HCT116 (cell line): Measurements from ENCODE around the gene NRXN2. TPM values are rescaled to one million over a fixed set of nuclear protein-coding genes. Genes with fewer than 3 reads are reported as not detected.

Experiments
- ATAC-seq: fragments of 200-7000 bp; cut with Tn5 transposase; 2 replicates; pipeline ENCODE4 v1.9.1; 2020; ENCODE audit warnings: mild to moderate bottlenecking, moderate library complexity
- BruUV-seq: library from RNA; stranded (reverse); fragments of 400-500 nt; replicated peaks from 2 replicates; lab custom pipeline; 2021; lab: Mats Ljungman, UMichigan
- CTCF ChIA-PET: fragments of 300-600 bp; sonication (Branson Sonifier 250); formaldehyde crosslinking; loops from one replicate; lab custom pipeline; 2021; ENCODE audit warnings: antibody characterized with exemption; lab: Charles Lee
- POLR2A ChIA-PET: fragments of 300-600, 350-600 bp; sonication (Branson Sonifier 250); formaldehyde crosslinking; loops from one replicate; lab custom pipeline; 2021; ENCODE audit warnings: antibody characterized with exemption; lab: Charles Lee
- RAD21 ChIA-PET, 2 experiments: fragments of 300-600 bp; sonication (Branson Sonifier 250); formaldehyde crosslinking; loops; one replicate each; lab custom pipeline; 2023; ENCODE audit warnings: low total read pairs in 2 of 2; ENCODE audit not compliant: uncharacterized antibody in 2 of 2, unreplicated experiment in 2 of 2, low non-redundant PET in 1 of 2; lab: Charles Lee
- DNase-seq: peaks from one replicate; pipeline ENCODE4 v3.0.0-alpha.2; 2010; ENCODE audit warnings: low read depth, low spot score
- H2AFZ ChIP-seq: fragments of 200-600 bp; shearing (Covaris generic), sonication (generic); 2 replicates; pipeline ENCODE4 v1.6.1; 2017; ENCODE audit warnings: low read depth, mixed run types, mixed read lengths, antibody characterized with exemption, low read length; ENCODE audit not compliant: poor library complexity, severe bottlenecking
- H3K27ac ChIP-seq: 2 replicates; pipeline ENCODE4 v1.5.1; 2012; ENCODE audit warnings: low read depth, low read length
- H3K27me3 ChIP-seq: fragments of 200-600 bp; sonication (generic); 2 replicates; pipeline ENCODE4 v1.6.1; 2016; ENCODE audit warnings: mixed run types, low read length, mixed read lengths; ENCODE audit not compliant: insufficient read depth
- H3K36me3 ChIP-seq, 2 experiments: fragments of 200-500 bp in 1 of 2; fragments of 200-600 bp in 1 of 2; sonication (Bioruptor generic) in 1 of 2; sonication (generic) in 1 of 2; 2 replicates each; pipeline versions ENCODE4 v1.5.1 to v1.6.1; 2014 to 2016; ENCODE audit warnings: low read length in 2 of 2, inconsistent platforms in 1 of 2, mixed read lengths in 1 of 2, mixed run types in 1 of 2; ENCODE audit not compliant: insufficient read depth in 2 of 2, control insufficient read depth in 1 of 2
- H3K4me1 ChIP-seq, 2 experiments: fragments of 200-600 bp in 1 of 2; sonication (generic) in 1 of 2; 2 replicates each; pipeline versions ENCODE4 v1.5.1 to v1.6.1; 2012 to 2017; ENCODE audit warnings: low read length in 2 of 2, inconsistent platforms in 1 of 2, mild to moderate bottlenecking in 1 of 2, mixed read lengths in 1 of 2, mixed run types in 1 of 2, moderate library complexity in 1 of 2; ENCODE audit not compliant: insufficient read depth in 2 of 2, control insufficient read depth in 1 of 2
- H3K4me2 ChIP-seq: fragments of 200-600 bp; sonication (generic); 2 replicates; pipeline ENCODE4 v1.6.1; 2017; ENCODE audit warnings: mixed run types, low read length, mixed read lengths
- H3K4me3 ChIP-seq, 2 experiments: fragments of 200-600 bp in 1 of 2; sonication (generic) in 1 of 2; replicated peaks in 1 of 2; 2 replicates each; pipeline ENCODE4 v1.5.1; 2011 to 2016; ENCODE audit warnings: low read length in 2 of 2, control low read depth in 1 of 2, low read depth in 1 of 2, mild to moderate bottlenecking in 1 of 2, mixed read lengths in 1 of 2, mixed run types in 1 of 2
- H3K79me2 ChIP-seq: fragments of 200-600 bp; sonication (generic); 2 replicates; pipeline ENCODE4 v1.6.1; 2017; ENCODE audit warnings: mild to moderate bottlenecking, mixed run types, low read length, moderate library complexity, mixed read lengths; ENCODE audit not compliant: insufficient read depth
- H3K9ac ChIP-seq: fragments of 200-600 bp; sonication (generic); 2 replicates; pipeline ENCODE4 v1.6.1; 2016; ENCODE audit warnings: low read length, mixed read lengths
- H3K9me2 ChIP-seq: fragments of 200-600 bp; sonication (generic), shearing (Covaris generic); 2 replicates; pipeline ENCODE4 v1.6.1; 2017; ENCODE audit warnings: mixed run types, mild to moderate bottlenecking, moderate library complexity; ENCODE audit not compliant: insufficient read depth
- H3K9me3 ChIP-seq, 2 experiments: fragments of 200-500 bp in 1 of 2; fragments of 200-600 bp in 1 of 2; sonication (Bioruptor generic) in 1 of 2; sonication (generic) in 1 of 2; 2 replicates each; pipeline ENCODE4 v1.6.1; 2014 to 2017; ENCODE audit warnings: low read length in 2 of 2, mixed read lengths in 2 of 2, inconsistent platforms in 1 of 2, low read depth in 1 of 2, mild to moderate bottlenecking in 1 of 2, mixed run types in 1 of 2, moderate library complexity in 1 of 2; ENCODE audit not compliant: control insufficient read depth in 1 of 2, insufficient read depth in 1 of 2
- H4K20me1 ChIP-seq: fragments of 200-600 bp; sonication (generic), shearing (Covaris generic); 2 replicates; pipeline ENCODE4 v1.6.1; 2017; ENCODE audit warnings: mixed run types, mild to moderate bottlenecking, moderate library complexity; ENCODE audit not compliant: insufficient read depth
- CEBPB ChIP-seq: IDR thresholded peaks from 2 replicates; pipeline ENCODE4 v1.6.1; 2012; ENCODE audit warnings: low read depth
- EGR1 ChIP-seq: IDR thresholded peaks from 2 replicates; pipeline ENCODE4 v1.6.1; 2012; ENCODE audit warnings: low read depth
- FOSL1 ChIP-seq: IDR thresholded peaks from 2 replicates; pipeline ENCODE4 v1.6.1; 2012; ENCODE audit warnings: low read depth
- JUND ChIP-seq: IDR thresholded peaks from 2 replicates; pipeline ENCODE4 v1.6.1; 2012
- SIN3A ChIP-seq: IDR thresholded peaks from 2 replicates; pipeline ENCODE4 v1.6.1; 2012; ENCODE audit warnings: low read depth
- YY1 ChIP-seq: IDR thresholded peaks from 2 replicates; pipeline ENCODE4 v1.6.1; 2011; ENCODE audit warnings: low read length, low read depth, moderate library complexity, mild to moderate bottlenecking; ENCODE audit not compliant: insufficient replicate concordance; ENCODE audit errors: extremely low read depth
- intact Hi-C: fragments of 100-400 bp; cut with micrococcal nuclease; formaldehyde crosslinking; loops from 2 replicates; pipeline ENCODE4 v1.10.0; 2022
- total RNA-seq: library from RNA; stranded (reverse); gene quantifications from one replicate; pipeline ENCODE4 v1.2.1, GENCODE V29; 2021; ENCODE audit not compliant: unreplicated experiment
- TF ChIP-seq, protein P1 (sequence below): IDR thresholded peaks from 2 replicates; pipeline ENCODE4 v1.6.1; 2012
- TF ChIP-seq, protein P2 (sequence below), 3 experiments: fragments of 200-600 bp in 1 of 3; sonication (generic) in 1 of 3; IDR thresholded peaks in 2 of 3; conservative IDR thresholded peaks in 1 of 3; 2 replicates each; pipeline ENCODE4 v1.5.1; 2012 to 2017; ENCODE audit warnings: low read depth in 2 of 3, low read length in 2 of 3, antibody characterized with exemption in 1 of 3, borderline replicate concordance in 1 of 3, control low read depth in 1 of 3, mild to moderate bottlenecking in 1 of 3, mixed read lengths in 1 of 3, mixed run types in 1 of 3, moderate library complexity in 1 of 3; ENCODE audit not compliant: insufficient read depth in 1 of 3

Gene NRXN2
- total RNA-seq, 1 experiment from 2014 or later: 1.5 TPM

DNA sequence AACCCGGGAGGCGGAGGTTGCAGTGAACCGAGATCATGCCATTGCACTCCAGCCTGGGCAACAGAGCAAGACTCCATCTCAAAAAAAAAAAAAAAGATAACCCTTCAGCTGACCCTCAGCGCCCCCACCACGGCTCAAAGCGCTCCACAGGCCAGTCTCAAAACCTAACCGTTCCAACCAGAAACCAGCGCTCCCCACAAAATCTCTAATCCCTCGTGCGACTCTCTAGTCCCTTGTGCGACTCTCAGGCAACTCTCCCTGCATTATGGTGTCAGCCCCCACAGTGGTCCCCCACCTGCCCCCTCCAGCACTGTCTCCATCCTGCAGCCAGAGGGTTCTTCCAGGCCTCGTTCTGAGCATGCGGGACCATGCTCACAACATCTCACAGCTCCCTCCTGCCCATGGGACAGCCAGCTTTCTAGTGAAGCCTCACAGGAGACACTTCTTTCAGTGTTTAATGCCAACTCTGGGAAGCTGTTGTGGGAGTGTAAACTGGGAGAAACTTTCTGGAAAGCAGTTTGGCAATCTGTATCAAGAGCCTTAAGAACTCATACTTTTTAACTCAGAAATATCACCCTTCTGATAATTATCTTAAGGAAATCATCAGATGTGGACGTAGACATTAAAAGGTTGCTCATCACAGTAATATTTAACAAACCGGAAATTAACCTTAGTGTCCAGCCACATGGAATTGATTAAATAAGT lies 25.1 kb upstream of the NRXN2 start:
- ATAC-seq (no peak), DNase-seq (no peak)
- no peak overlapping the region for H2AFZ ChIP-seq
- H3K9ac ChIP-seq: no peak overlapping the region
- no peaks in the 10 kb centered on the region for H3K9me3 ChIP-seq
- H3K9me2 ChIP-seq: no peaks in the 10 kb centered on the region
- peaks cover 6 to 12% of the 10 kb centered on the region in 2 experiments; a peak in 3 of 4 replicates for H3K4me1 ChIP-seq
- no TSS peak for BruUV-seq
- no peaks in the 10 kb centered on the region for H4K20me1 ChIP-seq
- ChIA-PET RAD21 (no interaction called here), CTCF (no interaction called here), POLR2A (interaction anchor here (1.0 kb wide), 1 partner anchor 31 kb away, joined by 3 read pairs; the partner anchor contains the start of gene SF1)
- no peaks in the 10 kb centered on the region for H3K27me3 ChIP-seq
- no peaks in the 10 kb centered on the region for H3K79me2 ChIP-seq
- no peaks in the 10 kb centered on the region for H3K36me3 ChIP-seq
- H3K4me3 ChIP-seq: no peak overlapping the region
- H3K27ac ChIP-seq: no peak overlapping the region
- intact Hi-C loops: no loop called here
- no peak overlapping the region for H3K4me2 ChIP-seq
- TF ChIP-seq SIN3A: no peak
- no peak for TF ChIP-seq YY1
- no peak for TF ChIP-seq EGR1
- no peak for TF ChIP-seq FOSL1
- TF ChIP-seq CEBPB: no peak
- TF ChIP-seq, protein P1, sequence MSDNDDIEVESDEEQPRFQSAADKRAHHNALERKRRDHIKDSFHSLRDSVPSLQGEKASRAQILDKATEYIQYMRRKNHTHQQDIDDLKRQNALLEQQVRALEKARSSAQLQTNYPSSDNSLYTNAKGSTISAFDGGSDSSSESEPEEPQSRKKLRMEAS: no peak
- TF ChIP-seq JUND: no peak
- TF ChIP-seq, protein P2, sequence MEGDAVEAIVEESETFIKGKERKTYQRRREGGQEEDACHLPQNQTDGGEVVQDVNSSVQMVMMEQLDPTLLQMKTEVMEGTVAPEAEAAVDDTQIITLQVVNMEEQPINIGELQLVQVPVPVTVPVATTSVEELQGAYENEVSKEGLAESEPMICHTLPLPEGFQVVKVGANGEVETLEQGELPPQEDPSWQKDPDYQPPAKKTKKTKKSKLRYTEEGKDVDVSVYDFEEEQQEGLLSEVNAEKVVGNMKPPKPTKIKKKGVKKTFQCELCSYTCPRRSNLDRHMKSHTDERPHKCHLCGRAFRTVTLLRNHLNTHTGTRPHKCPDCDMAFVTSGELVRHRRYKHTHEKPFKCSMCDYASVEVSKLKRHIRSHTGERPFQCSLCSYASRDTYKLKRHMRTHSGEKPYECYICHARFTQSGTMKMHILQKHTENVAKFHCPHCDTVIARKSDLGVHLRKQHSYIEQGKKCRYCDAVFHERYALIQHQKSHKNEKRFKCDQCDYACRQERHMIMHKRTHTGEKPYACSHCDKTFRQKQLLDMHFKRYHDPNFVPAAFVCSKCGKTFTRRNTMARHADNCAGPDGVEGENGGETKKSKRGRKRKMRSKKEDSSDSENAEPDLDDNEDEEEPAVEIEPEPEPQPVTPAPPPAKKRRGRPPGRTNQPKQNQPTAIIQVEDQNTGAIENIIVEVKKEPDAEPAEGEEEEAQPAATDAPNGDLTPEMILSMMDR (IDR thresholded peaks at IDR 0.05 in 2 of 3, conservative IDR thresholded peaks at IDR 0.05 in 1 of 3; ENCODE audit: borderline replicate concordance in 1 of 3, insufficient read depth in 1 of 3, low read depth in 2 of 3, low read length in 2 of 3): no peak
- TF ChIP-seq, all 23 proteins: peak for 0
